Astrocyte of the spinal cord (primary cell): Measurements from ENCODE around the gene AGR2.
"Not testable (repeated sequence)": the region's sequence is repeated elsewhere in the genome, so short reads cannot be mapped to it uniquely, and the experiment has no call there.

Source experiments
- DNase-seq: peaks from one replicate; pipeline ENCODE4 v3.0.0; 2011; ENCODE audit warnings: low read depth, low spot score
- H3K4me3 ChIP-seq: 2 replicates; pipeline ENCODE4 v1.5.1; 2011; ENCODE audit warnings: low read depth, mild to moderate bottlenecking, low read length, moderate library complexity
- in situ Hi-C: cut with HindIII; loops from 2 replicates; pipeline ENCODE4 v1.10.0; 2017; ENCODE audit warnings: low sequenced_read_pairs
- TF ChIP-seq, protein P1 (sequence below): IDR thresholded peaks from 2 replicates; pipeline ENCODE4 v1.5.1; 2012; ENCODE audit warnings: low read depth, mild to moderate bottlenecking, low read length, inconsistent platforms

AGR2 gene

DNA sequence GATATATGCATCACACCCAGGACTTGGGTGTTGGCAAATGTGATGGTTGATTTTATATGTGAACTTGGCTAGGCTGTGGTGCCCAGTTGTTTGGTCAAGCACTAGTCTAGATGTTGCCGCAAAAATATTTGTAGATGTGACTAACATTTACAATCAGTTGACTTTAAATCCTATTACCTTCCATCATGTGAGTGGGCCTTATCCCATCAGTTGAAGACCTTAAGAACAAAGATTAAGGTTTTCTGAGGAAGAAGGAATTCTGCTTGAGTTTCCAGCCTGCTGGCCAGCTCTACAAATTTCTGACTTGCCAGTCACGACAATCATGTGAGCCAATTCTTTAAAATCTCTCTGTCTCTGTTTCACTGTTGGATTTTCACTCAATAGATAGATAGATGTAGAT, 30.9 kb downstream of the AGR2 start:
- TF ChIP-seq, protein P1, sequence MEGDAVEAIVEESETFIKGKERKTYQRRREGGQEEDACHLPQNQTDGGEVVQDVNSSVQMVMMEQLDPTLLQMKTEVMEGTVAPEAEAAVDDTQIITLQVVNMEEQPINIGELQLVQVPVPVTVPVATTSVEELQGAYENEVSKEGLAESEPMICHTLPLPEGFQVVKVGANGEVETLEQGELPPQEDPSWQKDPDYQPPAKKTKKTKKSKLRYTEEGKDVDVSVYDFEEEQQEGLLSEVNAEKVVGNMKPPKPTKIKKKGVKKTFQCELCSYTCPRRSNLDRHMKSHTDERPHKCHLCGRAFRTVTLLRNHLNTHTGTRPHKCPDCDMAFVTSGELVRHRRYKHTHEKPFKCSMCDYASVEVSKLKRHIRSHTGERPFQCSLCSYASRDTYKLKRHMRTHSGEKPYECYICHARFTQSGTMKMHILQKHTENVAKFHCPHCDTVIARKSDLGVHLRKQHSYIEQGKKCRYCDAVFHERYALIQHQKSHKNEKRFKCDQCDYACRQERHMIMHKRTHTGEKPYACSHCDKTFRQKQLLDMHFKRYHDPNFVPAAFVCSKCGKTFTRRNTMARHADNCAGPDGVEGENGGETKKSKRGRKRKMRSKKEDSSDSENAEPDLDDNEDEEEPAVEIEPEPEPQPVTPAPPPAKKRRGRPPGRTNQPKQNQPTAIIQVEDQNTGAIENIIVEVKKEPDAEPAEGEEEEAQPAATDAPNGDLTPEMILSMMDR = no peak
- in situ Hi-C loops = no loop called here

DNA sequence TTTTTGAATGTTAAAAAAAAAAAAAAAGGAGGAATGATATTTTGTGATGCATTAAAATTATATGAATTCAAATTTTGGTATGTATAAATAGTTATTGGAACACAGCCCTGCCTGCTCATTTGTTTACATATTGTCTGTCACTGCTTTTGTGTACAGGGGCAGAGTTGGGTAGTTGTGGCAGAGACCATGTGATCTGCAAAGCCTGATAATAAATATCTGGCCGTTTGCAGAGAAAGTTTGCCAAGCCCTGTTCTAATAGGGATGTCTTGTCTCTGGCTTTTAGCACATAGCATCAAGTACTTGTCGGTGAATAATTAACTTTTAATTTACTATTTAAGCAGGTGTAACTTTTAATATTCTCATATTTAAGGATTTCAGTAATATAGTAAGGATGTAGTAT, 31.5 kb downstream of the AGR2 start:
- in situ Hi-C loops = no loop called here
- no peak overlapping the region for H3K4me3 ChIP-seq
- no peak for DNase-seq
- TF ChIP-seq, protein P1 = no peak

More for the DNA sequence above, 30.9 kb downstream of the AGR2 start:
- no peak overlapping the region for H3K4me3 ChIP-seq
- no peak for DNase-seq

DNA sequence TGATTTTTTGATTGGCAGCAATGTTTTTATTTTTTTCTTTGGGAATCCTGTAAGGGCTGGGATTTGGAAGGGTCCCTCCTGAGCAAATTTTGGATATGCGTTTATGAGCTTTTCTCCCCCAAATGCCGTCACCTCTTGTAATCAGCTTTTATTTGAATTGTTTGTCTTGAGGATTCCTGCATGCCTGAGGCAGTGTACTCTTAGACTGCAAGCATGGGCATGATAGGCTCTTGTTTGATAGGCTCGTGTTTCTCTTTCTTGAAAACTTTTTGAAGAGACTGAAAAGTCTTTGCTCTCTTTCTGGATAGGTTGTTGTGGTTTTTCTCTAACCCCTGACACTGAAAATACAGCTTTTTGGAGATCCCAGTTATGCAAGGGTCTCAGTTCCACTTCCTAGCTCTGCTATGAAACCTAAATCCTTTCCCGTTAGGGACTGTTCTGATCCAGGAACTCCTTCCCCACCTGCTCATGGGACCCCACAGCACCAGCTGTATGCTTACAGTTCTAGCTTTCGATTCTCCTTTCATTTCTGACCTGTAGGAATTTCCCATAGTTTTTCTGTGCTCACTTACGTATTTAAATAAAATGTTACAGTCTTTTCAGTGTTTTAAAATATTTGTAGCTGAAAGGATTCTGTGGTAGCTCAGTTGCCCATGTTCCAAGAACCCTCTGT, 34.0 kb downstream of the AGR2 start:
- DNase-seq = no peak
- H3K4me3 ChIP-seq = no peak overlapping the region
- in situ Hi-C loops = no loop called here
- TF ChIP-seq, protein P1 = no peak

DNA sequence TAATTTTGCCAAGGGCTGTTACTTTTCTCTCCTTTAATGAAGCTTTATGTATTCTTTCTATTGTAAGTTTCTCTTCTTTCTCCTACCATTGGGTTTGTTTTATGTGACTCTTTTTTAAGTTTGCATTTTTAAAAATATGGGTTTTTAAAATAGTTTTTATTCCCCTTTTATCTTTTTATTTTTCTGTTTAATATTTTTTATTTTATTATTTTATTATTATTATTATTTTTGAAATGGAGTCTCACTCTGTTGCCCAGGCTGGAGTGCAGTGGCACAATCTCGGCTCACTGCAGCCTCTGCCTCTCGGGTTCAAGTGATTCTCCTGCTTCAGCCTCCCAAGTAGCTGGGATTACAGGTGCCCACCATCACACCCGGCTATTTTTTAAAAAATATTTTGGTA, 34.8 kb downstream of the AGR2 start:
- DNase-seq, in situ Hi-C loops, H3K4me3 ChIP-seq: not testable (repeated sequence)

DNA sequence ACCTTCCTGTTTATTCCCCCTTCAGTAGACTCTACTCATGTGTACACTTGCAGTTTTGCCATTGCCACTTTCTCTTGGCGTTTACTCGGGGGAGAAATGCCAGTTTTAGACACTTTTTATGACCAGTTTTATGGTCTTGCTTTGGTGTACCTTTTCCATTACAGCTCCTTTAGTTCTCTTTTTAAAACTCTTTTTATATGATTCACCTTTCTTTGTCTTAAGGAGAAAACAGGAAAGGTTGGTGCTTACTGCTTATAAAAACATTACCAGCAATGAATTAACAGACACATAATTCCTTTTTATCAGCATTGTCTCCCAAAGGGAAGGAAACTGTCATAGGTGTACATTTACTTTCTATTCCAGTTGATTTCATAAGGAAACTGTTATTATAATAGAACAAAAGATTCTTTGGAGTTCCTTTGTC, 39.4 kb downstream of the AGR2 start:
- TF ChIP-seq, protein P1 = no peak
- in situ Hi-C loops = no loop called here
- H3K4me3 ChIP-seq = no peak overlapping the region
- DNase-seq = no peak

DNA sequence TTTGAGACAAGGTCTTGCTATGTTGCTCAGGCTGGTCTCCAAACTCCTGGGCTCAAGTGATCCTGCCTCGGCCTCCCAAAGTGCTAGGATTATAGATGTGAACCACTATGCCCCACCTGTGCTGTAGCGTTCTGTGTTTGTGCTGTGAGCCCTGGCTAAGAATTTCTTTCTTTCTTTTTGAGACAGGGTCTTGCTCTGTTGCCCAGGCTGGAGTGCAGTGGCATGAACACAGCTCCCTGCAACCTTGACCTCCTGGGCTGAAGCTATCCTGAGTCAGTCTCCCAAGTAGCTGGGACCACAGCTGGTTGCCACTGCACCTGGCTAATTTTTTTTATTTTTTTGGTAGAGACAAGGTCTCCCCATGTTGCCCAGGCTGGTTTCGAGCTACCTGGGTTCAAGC, 39.9 kb downstream of the AGR2 start:
- H3K4me3 ChIP-seq = no peak overlapping the region
- in situ Hi-C loops = no loop called here
- TF ChIP-seq, protein P1 = no peak
- no peak for DNase-seq

DNA sequence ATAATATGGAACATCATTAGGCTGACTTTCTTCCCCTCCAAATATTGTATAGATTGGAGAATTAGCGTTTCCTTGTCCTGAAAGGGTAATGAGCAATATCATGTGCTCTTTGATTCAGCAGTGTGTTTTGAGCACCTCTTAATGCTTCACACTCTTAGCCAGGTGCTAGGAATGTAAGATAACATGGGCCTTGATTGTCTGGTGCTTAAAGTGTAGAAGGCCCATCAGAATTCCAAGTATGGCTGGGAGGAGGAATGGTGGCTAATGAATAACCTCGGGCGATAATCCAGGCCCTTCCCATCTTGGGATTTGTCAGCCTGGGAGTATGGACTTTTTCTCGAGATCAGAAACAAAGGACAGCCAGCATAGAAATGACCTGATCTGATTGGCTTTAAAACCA, 42.6 kb downstream of the AGR2 start:
- TF ChIP-seq, protein P1 = no peak
- no peak overlapping the region for H3K4me3 ChIP-seq
- DNase-seq = no peak
- in situ Hi-C loops = no loop called here
